Measurements from ENCODE around the gene UNK. TPM values are rescaled to one million over a fixed set of nuclear protein-coding genes. Genes with fewer than 3 reads are reported as not detected.
"Not testable (repeated sequence)": the region's sequence is repeated elsewhere in the genome, so short reads cannot be mapped to it uniquely, and the experiment has no call there.

UNK gene
- total RNA-seq, 2 donors from 2014 or later: 31.0 to 51.7 TPM

DNA sequence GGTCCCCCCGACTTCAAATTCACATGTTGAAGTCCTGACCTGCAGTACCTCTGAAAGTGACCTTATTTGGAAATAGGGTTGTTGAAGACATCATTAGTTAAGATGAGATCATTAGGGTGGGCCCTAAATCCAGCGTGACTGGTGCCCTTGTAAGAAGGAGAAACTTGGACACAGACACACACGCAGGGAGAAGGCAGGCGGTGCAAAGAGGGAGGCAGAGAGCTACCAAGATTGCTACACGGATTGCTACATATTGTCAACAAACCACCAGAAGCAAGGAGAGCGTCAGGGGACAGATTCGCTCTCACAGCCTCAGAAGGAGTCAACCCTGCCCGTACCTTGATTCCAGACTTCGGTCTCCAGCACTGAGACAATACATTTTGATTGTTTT lies 77.3 kb downstream of the UNK start:
- H3K4me1 ChIP-seq (ENCODE audit: control insufficient read depth in 1 of 2, low read depth in 2 of 2): peaks cover 3 to 5% of the 10 kb centered on the region in 2 donors
- H3K27ac ChIP-seq: peak overlapping the region in 1 of 2 donors; percentile 21
- DNase-seq (ENCODE audit: low spot score): no peak
- no peak for ATAC-seq (ENCODE audit: insufficient number of reproducible peaks, low FRiP score, low read depth)
- H3K4me3 ChIP-seq: no peak overlapping the region
- no peaks in the 10 kb centered on the region for H3K27me3 ChIP-seq (replicated peaks; ENCODE audit: insufficient read depth)
- no peaks in the 10 kb centered on the region for H3K36me3 ChIP-seq
- TF ChIP-seq, protein P1, sequence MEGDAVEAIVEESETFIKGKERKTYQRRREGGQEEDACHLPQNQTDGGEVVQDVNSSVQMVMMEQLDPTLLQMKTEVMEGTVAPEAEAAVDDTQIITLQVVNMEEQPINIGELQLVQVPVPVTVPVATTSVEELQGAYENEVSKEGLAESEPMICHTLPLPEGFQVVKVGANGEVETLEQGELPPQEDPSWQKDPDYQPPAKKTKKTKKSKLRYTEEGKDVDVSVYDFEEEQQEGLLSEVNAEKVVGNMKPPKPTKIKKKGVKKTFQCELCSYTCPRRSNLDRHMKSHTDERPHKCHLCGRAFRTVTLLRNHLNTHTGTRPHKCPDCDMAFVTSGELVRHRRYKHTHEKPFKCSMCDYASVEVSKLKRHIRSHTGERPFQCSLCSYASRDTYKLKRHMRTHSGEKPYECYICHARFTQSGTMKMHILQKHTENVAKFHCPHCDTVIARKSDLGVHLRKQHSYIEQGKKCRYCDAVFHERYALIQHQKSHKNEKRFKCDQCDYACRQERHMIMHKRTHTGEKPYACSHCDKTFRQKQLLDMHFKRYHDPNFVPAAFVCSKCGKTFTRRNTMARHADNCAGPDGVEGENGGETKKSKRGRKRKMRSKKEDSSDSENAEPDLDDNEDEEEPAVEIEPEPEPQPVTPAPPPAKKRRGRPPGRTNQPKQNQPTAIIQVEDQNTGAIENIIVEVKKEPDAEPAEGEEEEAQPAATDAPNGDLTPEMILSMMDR (IDR thresholded peaks at IDR 0.05): no peak
- no peaks in the 10 kb centered on the region for H3K9me3 ChIP-seq

GRCh38 chr17:75864448-75864871 lies 79.9 kb downstream of the UNK start:
- Histone ChIP-seq H3K9me3 (no peaks in the 10 kb centered on the region), H3K27ac (peak overlapping the region in 1 of 2 donors; percentile 47), H3K4me3 (no peak overlapping the region), H3K36me3 (no peaks in the 10 kb centered on the region), H3K4me1 (ENCODE audit: control insufficient read depth in 1 of 2, low read depth in 2 of 2) (peaks cover 11 to 16% of the 10 kb centered on the region in 2 donors), H3K27me3 (replicated peaks; ENCODE audit: insufficient read depth) (no peaks in the 10 kb centered on the region)
- ATAC-seq (ENCODE audit: insufficient number of reproducible peaks, low FRiP score, low read depth): peak; percentile 37
- TF ChIP-seq, protein P1 (IDR thresholded peaks at IDR 0.05): no peak
- no peak for DNase-seq (ENCODE audit: low spot score)

GRCh38 chr17:75864887-75865286 lies 80.3 kb downstream of the UNK start:
- peaks cover 15 to 20% of the 10 kb centered on the region in 2 donors for H3K4me1 ChIP-seq (ENCODE audit: control insufficient read depth in 1 of 2, low read depth in 2 of 2)

DNA sequence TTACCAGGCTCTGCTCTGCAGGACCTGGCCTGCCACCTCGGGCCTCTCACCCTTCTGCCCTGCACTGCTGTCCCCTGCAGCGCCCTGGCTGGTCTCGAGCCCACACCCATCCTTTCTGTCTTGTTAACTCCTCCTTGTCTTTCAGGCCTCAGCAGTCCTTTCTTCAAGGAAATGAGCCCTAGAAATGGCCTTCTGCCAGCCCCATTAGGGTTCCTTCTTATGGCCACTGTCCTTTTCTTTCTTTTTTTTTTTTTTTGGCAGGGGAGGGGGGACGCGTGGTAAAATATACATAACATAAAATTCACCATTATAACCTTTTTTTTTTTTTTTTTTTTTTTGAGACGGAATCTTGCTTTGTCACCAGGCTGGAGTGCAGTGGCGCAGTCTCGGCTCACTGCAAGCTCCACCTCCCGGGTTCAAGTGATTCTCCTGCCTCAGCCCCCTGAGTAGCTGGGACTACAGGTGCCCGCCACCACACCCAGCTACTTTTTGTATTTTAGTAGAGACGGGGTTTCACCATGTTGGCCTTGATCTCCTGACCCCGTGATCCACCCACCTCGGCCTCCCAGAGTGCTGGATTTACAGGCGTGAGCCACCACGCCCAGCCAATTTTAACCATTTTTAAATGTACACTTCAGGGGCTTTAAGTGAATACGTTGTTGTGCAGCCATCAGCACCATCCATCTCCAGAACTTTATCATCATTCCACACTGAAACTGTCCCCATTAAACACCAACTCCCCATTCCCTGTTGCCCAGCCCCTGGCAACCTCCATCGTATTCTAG lies 81.0 kb downstream of the UNK start:
- not testable (repeated sequence) for ATAC-seq (ENCODE audit: insufficient number of reproducible peaks, low FRiP score, low read depth); H3K36me3 ChIP-seq; H3K9me3 ChIP-seq; H3K4me3 ChIP-seq; H3K27me3 ChIP-seq (replicated peaks; ENCODE audit: insufficient read depth); DNase-seq (ENCODE audit: low spot score)
- Histone ChIP-seq H3K27ac (peak overlapping the region in 1 of 2 donors; percentile 47), H3K4me1 (ENCODE audit: control insufficient read depth in 1 of 2, low read depth in 2 of 2) (peaks cover 22 to 27% of the 10 kb centered on the region in 2 donors)

More at GRCh38 chr17:75864887-75865286, 80.3 kb downstream of the UNK start:
- peak overlapping the region in 1 of 2 donors; percentile 47 for H3K27ac ChIP-seq
- not testable (repeated sequence) for H3K36me3 ChIP-seq; ATAC-seq (ENCODE audit: insufficient number of reproducible peaks, low FRiP score, low read depth); DNase-seq (ENCODE audit: low spot score); H3K27me3 ChIP-seq (replicated peaks; ENCODE audit: insufficient read depth); H3K9me3 ChIP-seq; H3K4me3 ChIP-seq

- not testable (repeated sequence) for ATAC-seq (ENCODE audit: insufficient number of reproducible peaks, low FRiP score, low read depth)
- H3K4me1 ChIP-seq (ENCODE audit: control insufficient read depth in 1 of 2, low read depth in 2 of 2): peaks cover 36 to 57% of the 10 kb centered on the region in 2 donors
These were observed 84.2 kb downstream of the UNK start for GRCh38 chr17:75868730-75869281.

DNA sequence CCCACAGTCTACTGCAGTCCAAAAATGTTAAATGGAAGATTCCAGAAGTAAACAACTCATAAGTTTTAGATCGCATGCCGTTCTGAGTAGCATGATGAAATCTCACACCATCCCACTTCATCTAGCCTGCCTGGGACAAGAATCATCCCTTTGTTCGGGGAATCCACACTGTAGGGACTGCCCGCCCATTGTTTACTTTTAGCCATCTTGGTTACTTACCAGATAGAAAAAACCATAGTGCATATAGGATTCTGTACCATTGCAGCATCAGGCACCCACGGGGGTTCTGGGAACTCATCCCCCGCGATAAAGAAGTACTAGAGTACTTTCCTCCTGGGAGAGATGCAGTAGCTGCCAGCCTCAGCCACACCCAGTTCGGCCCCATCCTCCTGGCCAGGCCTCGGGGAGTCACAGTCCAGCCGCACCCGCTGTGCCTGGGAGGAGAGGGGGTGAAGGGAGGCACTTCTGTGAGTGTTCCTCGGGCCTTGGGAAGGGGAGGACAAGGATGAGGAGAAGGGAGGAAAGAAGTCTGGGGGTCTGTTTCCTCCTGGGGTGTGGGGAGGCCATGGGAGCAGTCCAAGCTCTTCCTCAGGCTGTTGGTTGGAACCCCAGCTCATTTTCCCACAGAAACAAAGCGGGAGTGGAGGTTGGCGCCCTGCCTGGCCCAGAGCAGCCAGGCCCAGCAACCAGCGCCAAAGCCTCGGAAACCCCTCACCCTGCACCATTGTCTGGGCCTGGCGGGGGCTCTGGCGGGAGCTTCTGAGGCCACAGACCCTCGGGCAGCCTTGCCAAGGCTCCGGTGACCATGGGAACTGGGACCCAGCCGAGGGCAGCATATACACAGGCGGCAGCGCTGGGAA lies 84.9 kb downstream of the UNK start:
- Histone ChIP-seq H3K4me3 (peak overlapping the region; percentile 50), H3K27ac (peak overlapping the region; percentile 96 to 99), H3K36me3 (peaks cover 4% of the 10 kb centered on the region), H3K9me3 (no peaks in the 10 kb centered on the region), H3K27me3 (replicated peaks; ENCODE audit: insufficient read depth) (no peaks in the 10 kb centered on the region), H3K4me1 (ENCODE audit: control insufficient read depth in 1 of 2, low read depth in 2 of 2) (peaks cover 43 to 61% of the 10 kb centered on the region in 2 donors)
- TF ChIP-seq, protein P1 (IDR thresholded peaks at IDR 0.05): no peak
- no peak for ATAC-seq (ENCODE audit: insufficient number of reproducible peaks, low FRiP score, low read depth)
- no peak for DNase-seq (ENCODE audit: low spot score)

More at GRCh38 chr17:75868730-75869281, 84.2 kb downstream of the UNK start:
- not testable (repeated sequence) for H3K4me3 ChIP-seq; DNase-seq (ENCODE audit: low spot score); H3K36me3 ChIP-seq; H3K9me3 ChIP-seq; H3K27me3 ChIP-seq (replicated peaks; ENCODE audit: insufficient read depth)
- peak overlapping the region; percentile 13 to 96 for H3K27ac ChIP-seq

DNA sequence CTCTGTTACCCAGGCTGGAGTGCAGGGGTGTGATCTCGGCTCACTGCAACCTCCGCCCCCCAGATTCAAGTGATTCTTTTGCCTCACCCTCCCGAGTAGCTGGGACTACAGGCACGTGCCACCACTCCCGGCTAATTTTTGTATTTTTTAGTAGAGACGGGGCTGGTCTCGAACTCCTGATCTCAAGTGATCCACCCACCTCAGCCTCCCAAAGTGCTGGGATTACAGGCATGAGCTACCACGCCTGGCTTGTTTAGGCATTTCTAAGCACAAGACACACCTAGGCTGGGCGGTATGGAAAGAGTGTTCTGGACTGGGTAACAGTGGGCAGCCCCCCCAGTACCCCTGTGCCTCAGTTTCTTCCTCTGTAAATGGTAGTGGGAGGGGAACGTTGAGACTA lies 85.6 kb downstream of the UNK start:
- not testable (repeated sequence) for H3K36me3 ChIP-seq; H3K9me3 ChIP-seq; H3K27me3 ChIP-seq (replicated peaks; ENCODE audit: insufficient read depth); DNase-seq (ENCODE audit: low spot score); ATAC-seq (ENCODE audit: insufficient number of reproducible peaks, low FRiP score, low read depth)
- Histone ChIP-seq H3K4me1 (ENCODE audit: control insufficient read depth in 1 of 2, low read depth in 2 of 2) (peaks cover 50 to 66% of the 10 kb centered on the region in 2 donors), H3K27ac (peak overlapping the region; percentile 96 to 99), H3K4me3 (peak overlapping the region; percentile 50)
